Mucosa of rectum (tissue), 2 donors: Measurements from ENCODE around the gene ADRA1B.
"Not testable (repeated sequence)": the region's sequence is repeated elsewhere in the genome, so short reads cannot be mapped to it uniquely, and the experiment has no call there.

ENCODE experiments used
- H3K27ac ChIP-seq, 2 donors: one replicate each; pipeline ENCODE4 v1.7.0; 2013; ENCODE audit warnings: inconsistent platforms in 2 of 2, low read depth in 2 of 2, low read length in 2 of 2
- H3K27me3 ChIP-seq, 2 donors: one replicate each; pipeline ENCODE4 v1.7.0; 2013; ENCODE audit warnings: low read length in 2 of 2; ENCODE audit not compliant: control insufficient read depth in 2 of 2, insufficient read depth in 2 of 2
- H3K36me3 ChIP-seq, 2 donors: one replicate each; pipeline ENCODE4 v1.7.0; 2013; ENCODE audit warnings: low read length in 2 of 2; ENCODE audit not compliant: control insufficient read depth in 2 of 2, insufficient read depth in 2 of 2
- H3K4me1 ChIP-seq, 2 donors: one replicate each; pipeline ENCODE4 v1.7.0; 2013; ENCODE audit warnings: low read length in 2 of 2, mild to moderate bottlenecking in 1 of 2; ENCODE audit not compliant: control insufficient read depth in 2 of 2, insufficient read depth in 2 of 2
- H3K4me3 ChIP-seq, 2 donors: one replicate each; pipeline ENCODE4 v1.7.0; 2013; ENCODE audit warnings: low read length in 2 of 2
- H3K9ac ChIP-seq, 2 donors: one replicate each; pipeline ENCODE4 v1.7.0; 2013; ENCODE audit warnings: low read length in 2 of 2, low read depth in 1 of 2, mild to moderate bottlenecking in 1 of 2
- H3K9me3 ChIP-seq, 2 donors: one replicate each; pipeline ENCODE4 v1.7.0; 2013; ENCODE audit warnings: low read length in 2 of 2; ENCODE audit not compliant: control insufficient read depth in 2 of 2
- donor health status: healthy.
- donor health status: Normal muscosa, but diverticular disease.

Gene ADRA1B

GRCh38 chr5:159995907-159996306 is 79.6 kb downstream of the ADRA1B start:
- no peaks in the 10 kb centered on the region for H3K36me3 ChIP-seq
- H3K27me3 ChIP-seq, result no peaks in the 10 kb centered on the region
- no peak overlapping the region for H3K9ac ChIP-seq
- H3K9me3 ChIP-seq, result peaks cover 0 to 6% of the 10 kb centered on the region in 2 donors
- no peaks in the 10 kb centered on the region for H3K4me1 ChIP-seq
- H3K27ac ChIP-seq, result no peak overlapping the region
- no peak overlapping the region for H3K4me3 ChIP-seq

GRCh38 chr5:160001457-160001856 is 85.2 kb downstream of the ADRA1B start:
- Histone ChIP-seq H3K9me3 (no peaks in the 10 kb centered on the region), H3K4me3 (no peak overlapping the region), H3K27me3 (no peaks in the 10 kb centered on the region), H3K9ac (no peak overlapping the region), H3K27ac (no peak overlapping the region), H3K4me1 (no peaks in the 10 kb centered on the region), H3K36me3 (no peaks in the 10 kb centered on the region)

GRCh38 chr5:160007514-160007913 is 91.2 kb downstream of the ADRA1B start:
- Histone ChIP-seq H3K27me3 (no peaks in the 10 kb centered on the region), H3K4me1 (peaks cover 22% of the 10 kb centered on the region in 2 donors), H3K4me3 (no peak overlapping the region), H3K9me3 (no peaks in the 10 kb centered on the region), H3K27ac (no peak overlapping the region), H3K36me3 (no peaks in the 10 kb centered on the region), H3K9ac (no peak overlapping the region)

- H3K4me3 ChIP-seq, result peak overlapping the region; percentile 93 to 100
- H3K27me3 ChIP-seq, H3K36me3 ChIP-seq, H3K9me3 ChIP-seq: not testable (repeated sequence)
- peak overlapping the region; percentile 53 to 63 for H3K27ac ChIP-seq
- peaks cover 22% of the 10 kb centered on the region in 2 donors for H3K4me1 ChIP-seq
- peak overlapping the region in 1 of 2 donors; percentile 26 for H3K9ac ChIP-seq
These were observed 92.2 kb downstream of the ADRA1B start for GRCh38 chr5:160008529-160008876.

- Histone ChIP-seq H3K4me1 (peaks cover 22% of the 10 kb centered on the region in 2 donors), H3K36me3 (peaks cover 5 to 6% of the 10 kb centered on the region in 2 donors), H3K9ac (peak within 1 kb of the TSS; percentile 91 to 100), H3K27me3 (no peaks in the 10 kb centered on the region), H3K27ac (peak within 1 kb of the TSS; percentile 81 to 92), H3K4me3 (peak within 1 kb of the TSS; percentile 93 to 100), H3K9me3 (no peaks in the 10 kb centered on the region)
These were observed 92.8 kb downstream of the ADRA1B start, which contains the start of gene TTC1 for GRCh38 chr5:160008877-160009590. TTC1 (plus strand) TSS chr5:160009139; CDS start chr5:160010529, 1,390 bp downstream.

- Histone ChIP-seq H3K9ac (peak overlapping the region; percentile 91 to 100), H3K27ac (no peak overlapping the region), H3K36me3 (peaks cover 5 to 6% of the 10 kb centered on the region in 2 donors), H3K4me3 (peak overlapping the region; percentile 93 to 100), H3K27me3 (no peaks in the 10 kb centered on the region), H3K4me1 (peaks cover 22% of the 10 kb centered on the region in 2 donors), H3K9me3 (no peaks in the 10 kb centered on the region)
These were observed 93.3 kb downstream of the ADRA1B start for GRCh38 chr5:160009591-160009989.

GRCh38 chr5:160011471-160011870 is 95.2 kb downstream of the ADRA1B start:
- H3K27ac ChIP-seq, result no peak overlapping the region
- no peaks in the 10 kb centered on the region for H3K9me3 ChIP-seq
- peak overlapping the region in 1 of 2 donors; percentile 3 for H3K4me3 ChIP-seq
- H3K4me1 ChIP-seq, result peaks cover 22% of the 10 kb centered on the region in 2 donors
- no peak overlapping the region for H3K9ac ChIP-seq
- H3K36me3 ChIP-seq, result peaks cover 10 to 15% of the 10 kb centered on the region in 2 donors
- no peaks in the 10 kb centered on the region for H3K27me3 ChIP-seq

- Histone ChIP-seq H3K4me1 (peaks cover 16 to 19% of the 10 kb centered on the region in 2 donors), H3K36me3 (peaks cover 14 to 20% of the 10 kb centered on the region in 2 donors)
- not testable (repeated sequence) for H3K9ac ChIP-seq, H3K9me3 ChIP-seq, H3K4me3 ChIP-seq, H3K27ac ChIP-seq, H3K27me3 ChIP-seq
These were observed 97.9 kb downstream of the ADRA1B start for GRCh38 chr5:160014197-160014596.

- Histone ChIP-seq H3K9me3 (no peaks in the 10 kb centered on the region), H3K27me3 (no peaks in the 10 kb centered on the region), H3K4me3 (no peak overlapping the region), H3K27ac (no peak overlapping the region), H3K9ac (no peak overlapping the region), H3K36me3 (peaks cover 9 to 17% of the 10 kb centered on the region in 2 donors), H3K4me1 (peaks cover 3 to 7% of the 10 kb centered on the region in 2 donors)
These were observed 102.8 kb downstream of the ADRA1B start for GRCh38 chr5:160018945-160019625.

GRCh38 chr5:160020266-160020770 is 104.0 kb downstream of the ADRA1B start:
- Histone ChIP-seq H3K4me1 (peaks cover 3 to 7% of the 10 kb centered on the region in 2 donors), H3K27me3 (no peaks in the 10 kb centered on the region), H3K9ac (no peak overlapping the region), H3K27ac (peak overlapping the region in 1 of 2 donors; percentile 5), H3K9me3 (no peaks in the 10 kb centered on the region), H3K4me3 (no peak overlapping the region), H3K36me3 (peaks cover 8 to 13% of the 10 kb centered on the region in 2 donors)
